Esophagus muscularis mucosa (tissue), 4 donors: ENCODE results near the gene PCGF1. TPM values are rescaled to one million over a fixed set of nuclear protein-coding genes. Genes with fewer than 3 reads are reported as not detected.

Experiments used
- DNase-seq: peaks from one replicate; pipeline ENCODE4 v3.0.0-alpha.2; 2017; ENCODE audit errors: extremely low spot score
- H3K27ac ChIP-seq, 4 donors: fragments of 200-600 bp; sonication (generic); replicated peaks in 1 of 4; 1 replicate in 3 of 4; 2 replicates in 1 of 4; pipeline ENCODE4 v1.5.1; 2016 to 2019; ENCODE audit warnings: mild to moderate bottlenecking in 1 of 4
- H3K27me3 ChIP-seq, 4 donors: fragments of 200-600 bp; sonication (generic); one replicate each; pipeline versions ENCODE4 v1.5.1 to v1.6.0; 2016 to 2019
- H3K36me3 ChIP-seq, 4 donors: fragments of 200-600 bp; sonication (generic); one replicate each; pipeline ENCODE4 v1.5.1; 2016 to 2019
- H3K4me1 ChIP-seq, 4 donors: fragments of 200-600 bp; sonication (generic); one replicate each; pipeline ENCODE4 v1.5.1; 2016 to 2019
- H3K4me3 ChIP-seq, 4 donors: fragments of 200-600 bp; sonication (generic); 1 replicate in 2 of 4; 2 replicates in 2 of 4; pipeline ENCODE4 v1.5.1; 2016 to 2019; ENCODE audit warnings: mild to moderate bottlenecking in 4 of 4, moderate library complexity in 1 of 4
- H3K9me3 ChIP-seq, 4 donors: fragments of 200-600 bp; sonication (generic); 1 replicate in 3 of 4; 2 replicates in 1 of 4; pipeline ENCODE4 v1.5.1; 2016 to 2019
- EP300 ChIP-seq: sonication (generic); formaldehyde crosslinking; IDR thresholded peaks from one replicate; pipeline ENCODE4 v1.6.1; 2017; ENCODE audit warnings: antibody characterized with exemption
- POLR2A ChIP-seq: fragments of 450-650 bp; IDR thresholded peaks from one replicate; pipeline ENCODE4 v1.6.1; 2017; ENCODE audit warnings: antibody characterized with exemption, moderate library complexity, mild to moderate bottlenecking, low read depth
- POLR2AphosphoS5 ChIP-seq, 2 donors: sonication (generic); formaldehyde crosslinking; IDR thresholded peaks; one replicate each; pipeline ENCODE4 v1.6.1; 2017; ENCODE audit warnings: antibody characterized with exemption in 2 of 2
- WGBS: methylation state at CpG from one replicate; pipeline ENCODE4 v1.1.5; 2018; 5-methylcytosine and 5-hydroxymethylcytosine counted together
- intact Hi-C: fragments of 100-400 bp; cut with DNase I; formaldehyde crosslinking; loops from one replicate; pipeline ENCODE4 v1.15.1; 2023
- total RNA-seq, 4 donors: library from RNA; depleted of rRNA; stranded (reverse); fragments of >200 nt; gene quantifications; one replicate each; pipeline versions ENCODE4 v1.1.0 to v1.2.1, GENCODE V29; 2016
- TF ChIP-seq, protein P1 (sequence below), 3 experiments: fragments of 200-600 bp in 2 of 3; fragments of 450-650 bp in 1 of 3; sonication (generic) in 2 of 3; IDR thresholded peaks; one replicate each; pipeline ENCODE4 v1.5.1; 2017 to 2019; ENCODE audit warnings: antibody characterized with exemption in 3 of 3, mild to moderate bottlenecking in 2 of 3, moderate library complexity in 1 of 3

The PCGF1 gene
- total RNA-seq, 4 donors from 2014 or later, result 11.3 to 14.1 (median 12.7) TPM

DNA sequence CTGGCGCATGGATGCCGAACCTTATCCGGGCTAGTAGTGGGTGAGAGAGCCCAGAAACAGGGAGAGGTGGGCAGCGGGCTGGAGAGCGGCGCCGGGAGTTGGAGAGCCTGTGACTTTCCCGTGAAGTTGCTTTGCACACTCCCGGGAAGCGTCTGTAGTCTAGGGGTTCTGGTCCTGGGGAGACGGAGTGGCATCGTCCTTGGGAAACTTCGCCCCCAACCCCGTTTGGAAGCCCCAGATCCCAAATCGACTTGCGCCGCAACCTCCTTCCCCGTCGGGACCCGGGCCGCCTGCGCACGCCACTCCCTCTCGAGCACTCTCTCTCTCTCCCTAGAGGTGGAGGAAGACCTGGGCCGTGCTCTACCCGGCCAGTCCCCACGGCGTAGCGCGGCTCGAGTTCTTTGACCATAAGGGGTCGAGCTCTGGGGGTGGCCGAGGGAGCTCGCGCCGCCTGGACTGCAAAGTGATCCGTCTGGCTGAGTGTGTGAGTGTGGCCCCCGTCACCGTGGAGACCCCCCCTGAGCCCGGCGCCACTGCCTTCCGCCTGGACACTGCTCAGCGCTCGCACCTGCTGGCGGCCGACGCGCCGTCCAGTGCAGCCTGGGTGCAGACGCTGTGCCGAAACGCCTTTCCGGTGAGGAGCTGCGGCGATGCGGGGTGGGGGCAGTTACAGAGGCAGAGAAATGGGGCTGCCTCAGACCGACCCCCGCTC, 47.5 kb upstream of the PCGF1 start:
- Histone ChIP-seq H3K27me3 (peaks cover 0 to 2% (median 0%) of the 10 kb centered on the region in 4 donors), H3K27ac (peak overlapping the region; percentile 90 to 93 (median 92)), H3K4me1 (peaks cover 7 to 41% (median 32%) of the 10 kb centered on the region in 4 donors), H3K36me3 (peaks cover 0 to 11% (median 7%) of the 10 kb centered on the region in 4 donors), H3K9me3 (no peaks in the 10 kb centered on the region), H3K4me3 (peak overlapping the region; percentile 72 to 87 (median 80))
- WGBS, result under 1% methylated on average over 28 of the region's 58 CpGs
- intact Hi-C loops, result loop anchor here (1.0 kb wide), 2 partner anchors 26 to 72 kb away; partner anchors contain the start of genes AUP1, HTRA2 and TTC31
- no peak for DNase-seq
- TF ChIP-seq, protein P1, sequence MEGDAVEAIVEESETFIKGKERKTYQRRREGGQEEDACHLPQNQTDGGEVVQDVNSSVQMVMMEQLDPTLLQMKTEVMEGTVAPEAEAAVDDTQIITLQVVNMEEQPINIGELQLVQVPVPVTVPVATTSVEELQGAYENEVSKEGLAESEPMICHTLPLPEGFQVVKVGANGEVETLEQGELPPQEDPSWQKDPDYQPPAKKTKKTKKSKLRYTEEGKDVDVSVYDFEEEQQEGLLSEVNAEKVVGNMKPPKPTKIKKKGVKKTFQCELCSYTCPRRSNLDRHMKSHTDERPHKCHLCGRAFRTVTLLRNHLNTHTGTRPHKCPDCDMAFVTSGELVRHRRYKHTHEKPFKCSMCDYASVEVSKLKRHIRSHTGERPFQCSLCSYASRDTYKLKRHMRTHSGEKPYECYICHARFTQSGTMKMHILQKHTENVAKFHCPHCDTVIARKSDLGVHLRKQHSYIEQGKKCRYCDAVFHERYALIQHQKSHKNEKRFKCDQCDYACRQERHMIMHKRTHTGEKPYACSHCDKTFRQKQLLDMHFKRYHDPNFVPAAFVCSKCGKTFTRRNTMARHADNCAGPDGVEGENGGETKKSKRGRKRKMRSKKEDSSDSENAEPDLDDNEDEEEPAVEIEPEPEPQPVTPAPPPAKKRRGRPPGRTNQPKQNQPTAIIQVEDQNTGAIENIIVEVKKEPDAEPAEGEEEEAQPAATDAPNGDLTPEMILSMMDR (IDR thresholded peaks at IDR 0.05), result no peak
- TF ChIP-seq POLR2AphosphoS5 (IDR thresholded peaks at IDR 0.05), result no peak
- no peak for TF ChIP-seq POLR2A
- no peak for TF ChIP-seq EP300

DNA sequence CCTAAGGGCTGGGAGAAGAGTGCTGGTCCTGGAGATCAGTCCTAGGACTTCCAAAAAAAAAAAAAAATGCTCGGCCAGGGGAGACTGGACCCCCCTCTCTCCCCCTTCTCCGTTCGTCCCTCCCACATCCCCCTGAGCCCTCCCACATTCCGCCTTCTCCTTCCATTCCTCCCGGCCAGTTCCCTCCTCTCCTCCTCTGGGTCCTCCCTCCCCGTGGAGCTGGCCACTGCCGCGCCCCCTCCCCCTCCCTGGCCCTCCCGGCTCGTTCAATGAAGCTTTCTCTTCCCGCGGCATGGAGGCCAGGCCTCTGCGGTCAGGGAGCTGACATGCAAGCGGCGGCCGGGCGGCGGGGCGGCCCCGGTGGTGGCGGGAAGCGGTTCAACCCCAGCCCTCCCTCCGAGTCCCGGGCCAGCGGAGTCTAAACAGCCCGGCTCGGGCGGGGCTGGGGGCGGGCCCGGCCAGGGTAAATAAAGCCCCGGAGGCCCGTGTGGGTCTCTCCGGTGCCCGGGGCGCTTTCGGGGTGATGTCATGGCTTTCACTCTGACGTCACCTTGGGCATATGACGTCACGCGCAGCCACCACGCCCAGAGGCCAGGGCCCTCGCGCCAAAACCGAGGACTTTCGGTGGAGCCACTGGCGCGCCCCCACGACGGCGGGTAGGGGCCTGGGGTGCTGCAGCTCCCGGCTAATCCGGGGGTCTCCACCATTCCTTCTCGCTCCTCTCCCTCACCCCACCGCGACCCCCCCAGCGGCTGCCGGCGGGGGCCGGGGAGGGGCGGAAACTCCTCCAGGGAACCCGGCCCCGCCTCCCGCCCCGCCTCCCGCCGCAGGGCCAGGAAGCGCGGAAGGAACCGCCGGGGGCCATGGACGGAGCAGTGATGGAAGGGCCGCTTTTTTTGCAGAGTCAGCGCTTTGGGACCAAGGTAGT, 46.7 kb upstream of the PCGF1 start, which contains the start of the genes DOK1 and LOXL3:
Gene DOK1, plus strand, starts transcription at position 829 of the 928 bp plus-strand sequence. Its CDS starts 35 bp downstream, at position 864.
Gene LOXL3, minus strand, starts transcription at position 51 of the 928 bp plus-strand sequence. CDS start 1,308 bp downstream, outside the sequence.
- intact Hi-C loops, result loop anchor here (1.0 kb wide), 2 partner anchors 25 to 71 kb away; partner anchors contain the start of genes AUP1, HTRA2 and TTC31
- Histone ChIP-seq H3K4me1 (peaks cover 14 to 49% (median 40%) of the 10 kb centered on the region in 4 donors), H3K27me3 (no peaks in the 10 kb centered on the region), H3K4me3 (peak within 1 kb of the TSS; percentile 72 to 87 (median 80)), H3K9me3 (no peaks in the 10 kb centered on the region), H3K27ac (peak within 1 kb of the TSS; percentile 90 to 93 (median 92)), H3K36me3 (peaks cover 0 to 11% (median 7%) of the 10 kb centered on the region in 4 donors)
- 3% methylated on average over 15 of the region's 73 CpGs for WGBS
- peak; percentile 41 to 64 for TF ChIP-seq POLR2AphosphoS5 (IDR thresholded peaks at IDR 0.05)
- TF ChIP-seq EP300, result no peak
- TF ChIP-seq, protein P1 (IDR thresholded peaks at IDR 0.05), result no peak
- no peak for TF ChIP-seq POLR2A
- peak; percentile 95 for DNase-seq

DNA sequence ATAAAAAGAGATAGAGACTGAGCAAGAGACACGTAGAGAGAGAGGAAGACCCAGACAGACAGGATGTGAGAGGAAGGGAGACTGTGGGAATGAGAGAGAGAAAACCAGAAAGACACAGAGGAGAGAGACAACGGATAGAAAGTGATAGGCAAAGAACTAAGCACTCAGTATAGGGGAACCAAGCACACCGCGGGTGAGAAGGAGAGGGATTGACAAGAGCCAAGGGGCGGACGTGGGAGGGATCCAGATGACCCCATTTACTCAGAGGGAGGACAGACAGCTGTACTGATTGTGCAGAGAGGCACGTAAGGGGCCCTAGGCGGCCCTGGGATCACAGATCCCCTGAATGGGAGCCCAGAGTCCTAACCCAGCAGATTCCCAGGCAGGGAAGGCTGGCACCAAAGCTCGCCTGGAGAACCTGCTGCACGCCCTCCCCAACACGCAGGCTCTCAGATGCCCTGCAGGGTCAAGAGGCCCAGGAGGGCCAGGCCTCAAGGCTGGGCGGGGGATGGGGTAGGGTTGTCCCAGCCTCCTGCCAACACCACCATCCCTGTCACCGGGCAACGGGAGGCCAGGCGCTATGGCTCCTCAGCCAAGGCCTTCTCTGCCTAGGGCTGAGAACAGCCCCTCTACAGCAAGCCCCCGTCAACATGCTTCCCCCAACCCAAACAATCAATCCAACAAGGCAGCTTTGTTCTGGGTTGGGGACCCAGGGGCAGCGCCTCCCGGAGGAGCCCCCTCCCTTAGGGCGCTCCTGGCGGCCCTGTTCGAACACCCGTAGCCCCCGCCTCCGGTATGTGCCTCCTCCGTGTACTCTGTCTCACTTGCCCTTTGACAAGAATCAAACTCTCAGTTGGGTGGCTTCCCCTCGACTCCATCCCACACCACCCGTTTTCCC, 45.7 kb upstream of the PCGF1 start:
- Histone ChIP-seq H3K4me3 (peak overlapping the region; percentile 72 to 87 (median 80)), H3K36me3 (peaks cover 0 to 11% (median 7%) of the 10 kb centered on the region in 4 donors), H3K9me3 (no peaks in the 10 kb centered on the region), H3K4me1 (peaks cover 19 to 57% (median 50%) of the 10 kb centered on the region in 4 donors), H3K27me3 (no peaks in the 10 kb centered on the region), H3K27ac (peak overlapping the region; percentile 90 to 93 (median 92))
- TF ChIP-seq, protein P1 (IDR thresholded peaks at IDR 0.05), result no peak
- no peak for TF ChIP-seq POLR2AphosphoS5 (IDR thresholded peaks at IDR 0.05)
- intact Hi-C loops, result no loop called here
- 48% methylated on average over 21 of the region's 27 CpGs for WGBS
- DNase-seq, result no peak
